Keratinocyte (primary cell): ENCODE data around the gene PIGQ. TPM values are rescaled to one million over a fixed set of nuclear protein-coding genes. Genes with fewer than 3 reads are reported as not detected.

Source experiments
- DNase-seq: peaks from one replicate; pipeline ENCODE4 v3.0.0-alpha.2; 2011; ENCODE audit warnings: low read depth, missing footprints, low spot score
- FAIRE-seq: peaks from 2 replicates; lab custom pipeline; 2011; peaks lifted over from hg19 to GRCh38; lab: Jason Lieb, UNC
- H2AFZ ChIP-seq: 2 replicates; pipeline ENCODE4 v1.6.0; 2012; ENCODE audit warnings: low read length, control low read depth, inconsistent platforms; ENCODE audit not compliant: control insufficient read depth
- H3K27ac ChIP-seq: 2 replicates; pipeline ENCODE4 v1.5.1; 2011; ENCODE audit warnings: low read length; ENCODE audit not compliant: control insufficient read depth, insufficient read depth
- H3K27me3 ChIP-seq: 3 replicates; pipeline ENCODE4 v1.6.0; 2011; ENCODE audit warnings: low read length; ENCODE audit not compliant: control insufficient read depth, insufficient read depth; ENCODE audit errors: extremely low read depth
- H3K36me3 ChIP-seq, 2 experiments: 2 replicates in 1 of 2; 3 replicates in 1 of 2; pipeline ENCODE4 v1.5.1; 2011; ENCODE audit warnings: low read length in 2 of 2, mild to moderate bottlenecking in 1 of 2; ENCODE audit not compliant: control insufficient read depth in 2 of 2, insufficient read depth in 2 of 2; ENCODE audit errors: extremely low read depth in 1 of 2
- H3K4me1 ChIP-seq: 3 replicates; pipeline ENCODE4 v1.5.1; 2011; ENCODE audit warnings: low read length; ENCODE audit not compliant: control insufficient read depth, insufficient read depth; ENCODE audit errors: extremely low read depth
- H3K4me2 ChIP-seq: 3 replicates; pipeline ENCODE4 v1.6.0; 2011; ENCODE audit warnings: low read depth, low read length; ENCODE audit not compliant: control insufficient read depth, insufficient read depth; ENCODE audit errors: extremely low read depth
- H3K4me3 ChIP-seq, 3 experiments: fragments of 200-600 bp in 1 of 3; sonication (generic) in 1 of 3; 2 replicates in 2 of 3; 3 replicates in 1 of 3; pipeline ENCODE4 v1.5.1; 2011 to 2016; ENCODE audit warnings: low read length in 3 of 3, mild to moderate bottlenecking in 3 of 3, control low read depth in 2 of 3, inconsistent platforms in 1 of 3, low read depth in 1 of 3, mixed read lengths in 1 of 3, mixed run types in 1 of 3, moderate library complexity in 1 of 3; ENCODE audit not compliant: control insufficient read depth in 2 of 3, insufficient read depth in 2 of 3; ENCODE audit errors: extremely low read depth in 1 of 3
- H3K79me2 ChIP-seq: 2 replicates; pipeline ENCODE4 v1.6.0; 2012; ENCODE audit warnings: low read length; ENCODE audit not compliant: control insufficient read depth, insufficient read depth
- H3K9ac ChIP-seq: 3 replicates; pipeline ENCODE4 v1.6.0; 2011; ENCODE audit warnings: low read length; ENCODE audit not compliant: control insufficient read depth, insufficient read depth; ENCODE audit errors: extremely low read depth
- H3K9me1 ChIP-seq: 3 replicates; pipeline ENCODE4 v1.6.0; 2011; ENCODE audit warnings: low read length; ENCODE audit not compliant: control insufficient read depth, insufficient read depth; ENCODE audit errors: extremely low read depth
- H3K9me3 ChIP-seq: 2 replicates; pipeline ENCODE4 v1.5.1; 2012; ENCODE audit warnings: low read depth, low read length; ENCODE audit not compliant: control insufficient read depth
- H4K20me1 ChIP-seq: 3 replicates; pipeline ENCODE4 v1.6.0; 2011; ENCODE audit warnings: low read length; ENCODE audit not compliant: control insufficient read depth, insufficient read depth; ENCODE audit errors: extremely low read depth
- CTCF ChIP-seq, 3 experiments: IDR thresholded peaks in 1 of 3; conservative IDR thresholded peaks in 1 of 3; optimal IDR thresholded peaks in 1 of 3; 2 replicates in 2 of 3; 3 replicates in 1 of 3; pipeline versions ENCODE3 to v1.5.1; 2011; ENCODE audit warnings: low read length in 3 of 3, mild to moderate bottlenecking in 3 of 3, moderate library complexity in 2 of 3, control low read depth in 1 of 3, inconsistent platforms in 1 of 3; ENCODE audit not compliant: insufficient read depth in 2 of 3; ENCODE audit errors: extremely low read depth in 1 of 3
- EZH2 ChIP-seq: IDR thresholded peaks from one replicate; pipeline ENCODE4 v1.6.1; 2012; ENCODE audit warnings: inconsistent platforms, mild to moderate bottlenecking, low read length, moderate library complexity
- dilution Hi-C: fragments of 300-500 bp; cut with MboI; formaldehyde crosslinking; loops from one replicate; pipeline ENCODE4 v1.7.0; 2020; ENCODE audit warnings: low sequenced_read_pairs; ENCODE audit not compliant: extremely low pct_ligation_motif_present
- polyA plus RNA-seq, 5 experiments: library from polyadenylated mRNA; depleted of rRNA in 3 of 5; stranded (reverse) in 3 of 5; stranded (forward) in 1 of 5; unstranded in 1 of 5; fragments of >200 nt; gene quantifications; 1 replicate in 1 of 5; 2 replicates in 3 of 5; 3 replicates in 1 of 5; pipeline versions ENCODE4 v1.2.1 to v1.2.3, GENCODE V29; 2011 to 2012; ENCODE audit warnings: missing spikeins in 2 of 5, low read depth in 1 of 5, low replicate concordance in 1 of 5

The PIGQ gene
- polyA plus RNA-seq, 1 donor (not counting 4 experiments of a cell fraction or from before 2014, with no cell fraction given) = 11.2 TPM

- peaks cover 21% of the 10 kb centered on the region for H3K27me3 ChIP-seq
- H3K9me1 ChIP-seq = no peaks in the 10 kb centered on the region
- H3K79me2 ChIP-seq = no peaks in the 10 kb centered on the region
- dilution Hi-C loops = no loop called here
- TF ChIP-seq EZH2 (no peak), CTCF (optimal IDR thresholded peaks at IDR 0.05 in 1 of 3, IDR thresholded peaks at IDR 0.05 in 1 of 3, conservative IDR thresholded peaks at IDR 0.05 in 1 of 3; ENCODE audit: extremely low read depth in 1 of 3, insufficient read depth in 2 of 3, low read length in 3 of 3) (no peak)
- FAIRE-seq (no peak), DNase-seq (no peak)
- peaks cover 11% of the 10 kb centered on the region for H4K20me1 ChIP-seq
- H3K4me2 ChIP-seq = no peak overlapping the region
- H2AFZ ChIP-seq = no peak overlapping the region
- H3K36me3 ChIP-seq = peaks cover 0 to 3% of the 10 kb centered on the region in 2 experiments
- no peak overlapping the region for H3K9ac ChIP-seq
- H3K9me3 ChIP-seq = no peaks in the 10 kb centered on the region
- H3K4me1 ChIP-seq = peaks cover 19% of the 10 kb centered on the region
- no peak overlapping the region for H3K4me3 ChIP-seq
- H3K27ac ChIP-seq = no peak overlapping the region
These were observed 48.1 kb downstream of the PIGQ start for GRCh38 chr16:617855-618254.

- dilution Hi-C loops = no loop called here
- no peak overlapping the region for H2AFZ ChIP-seq
- DNase-seq = no peak
- FAIRE-seq = no peak
- peaks cover 20% of the 10 kb centered on the region for H3K4me1 ChIP-seq
- H3K4me2 ChIP-seq = no peak overlapping the region
- no peaks in the 10 kb centered on the region for H3K9me3 ChIP-seq
- H3K9ac ChIP-seq = no peak overlapping the region
- TF ChIP-seq CTCF (optimal IDR thresholded peaks at IDR 0.05 in 1 of 3, IDR thresholded peaks at IDR 0.05 in 1 of 3, conservative IDR thresholded peaks at IDR 0.05 in 1 of 3; ENCODE audit: extremely low read depth in 1 of 3, insufficient read depth in 2 of 3, low read length in 3 of 3) (no peak), EZH2 (no peak)
- no peak overlapping the region for H3K27ac ChIP-seq
- no peaks in the 10 kb centered on the region for H3K79me2 ChIP-seq
- no peak overlapping the region for H3K4me3 ChIP-seq
- peaks cover 11% of the 10 kb centered on the region for H4K20me1 ChIP-seq
- no peaks in the 10 kb centered on the region for H3K9me1 ChIP-seq
- H3K36me3 ChIP-seq = peaks cover 0 to 4% of the 10 kb centered on the region in 2 experiments
- H3K27me3 ChIP-seq = peaks cover 21% of the 10 kb centered on the region
These were observed 49.8 kb downstream of the PIGQ start for GRCh38 chr16:619476-620100.
